ENCODE measurements around the gene INAFM2. TPM values are rescaled to one million over a fixed set of nuclear protein-coding genes. Genes with fewer than 3 reads are reported as not detected.

INAFM2 gene
- total and polyA plus RNA-seq, 9 donors, result 10.7 to 16.7 (median 13.3) TPM

DNA sequence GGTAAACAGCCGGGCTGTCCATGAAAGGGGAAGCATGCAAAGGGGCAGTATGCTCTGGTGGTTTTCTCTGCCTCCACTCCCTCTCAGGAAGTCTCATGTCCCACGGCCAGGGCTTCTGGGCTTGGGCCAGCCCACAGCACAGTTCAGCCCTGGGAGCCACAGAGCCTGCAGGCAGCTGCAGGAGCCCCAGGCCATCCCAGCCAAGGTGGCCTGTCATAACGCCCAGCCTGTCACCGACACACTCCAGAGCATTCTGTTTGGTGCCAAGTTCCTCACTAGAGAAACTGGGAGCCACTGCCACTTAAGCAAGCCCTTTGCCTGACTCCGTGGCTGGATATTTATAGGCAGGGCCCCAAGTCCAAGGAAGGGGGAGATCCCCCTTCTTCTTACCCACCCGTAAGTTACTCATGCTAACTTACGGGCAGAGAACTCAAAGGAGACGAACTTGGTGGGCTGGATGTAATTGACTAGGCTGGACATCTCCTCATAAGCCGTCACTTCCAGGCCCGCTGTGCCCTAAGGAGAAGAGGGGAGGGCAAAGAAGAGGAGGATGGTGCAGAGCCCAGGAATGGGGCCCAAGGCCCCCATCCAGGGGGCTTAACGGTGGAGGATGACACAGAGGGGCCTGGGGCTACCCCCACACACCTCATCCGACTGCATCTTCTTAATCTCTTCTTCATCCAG is 27.5 kb upstream of the INAFM2 start:
- DNase-seq, result no peak
- H3K4me3 ChIP-seq (ENCODE audit: low read length), result no peak overlapping the region
- peaks cover 6% of the 10 kb centered on the region for H3K9me3 ChIP-seq (replicated peaks; ENCODE audit: control insufficient read depth, low read depth, low read length)
- no peak overlapping the region for H3K27ac ChIP-seq (ENCODE audit: low read length)
- 25% methylated on average over 5 of the region's 12 CpGs for WGBS (ENCODE audit: insufficient coverage)
- no peaks in the 10 kb centered on the region for H3K36me3 ChIP-seq (ENCODE audit: control insufficient read depth, insufficient read depth, low read length)
- peaks cover 33% of the 10 kb centered on the region for H3K27me3 ChIP-seq (ENCODE audit: control insufficient read depth, insufficient read depth, low read length)
- peaks cover 9% of the 10 kb centered on the region for H3K4me1 ChIP-seq (ENCODE audit: control insufficient read depth, insufficient read depth, low read length)

DNA sequence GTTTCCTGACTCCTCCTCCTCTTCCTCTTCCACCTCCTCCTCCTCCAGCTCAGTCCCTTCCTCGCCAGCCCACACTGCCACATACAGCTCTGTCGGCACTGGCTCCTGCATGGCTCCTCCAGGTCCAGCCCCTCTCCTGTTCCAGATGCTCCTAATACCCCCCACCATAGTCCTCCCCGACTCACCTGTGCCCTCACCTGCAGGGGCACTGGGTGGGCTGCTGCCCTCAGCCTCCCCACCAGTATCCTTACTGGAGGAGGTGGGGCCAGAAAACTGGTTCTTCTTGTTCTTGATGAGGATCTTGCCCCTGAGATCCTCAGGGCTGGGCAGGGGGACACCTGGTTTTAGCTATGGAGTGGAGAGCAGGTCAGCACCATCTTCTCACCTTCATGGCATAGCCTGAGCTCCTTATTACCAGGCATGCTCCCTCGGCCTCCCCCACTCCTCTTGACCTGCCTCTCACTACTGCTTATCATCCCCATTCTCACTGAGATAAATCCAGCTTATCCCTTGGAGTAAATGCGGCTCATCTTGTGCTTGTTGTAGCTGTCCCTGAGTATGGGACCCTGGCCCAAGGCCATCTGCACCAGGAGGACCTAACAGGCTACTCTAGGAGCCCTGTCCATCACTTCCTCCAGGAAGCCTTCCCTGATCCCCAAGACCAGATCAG is 26.8 kb upstream of the INAFM2 start:
- Histone ChIP-seq H3K4me3 (ENCODE audit: low read length) (no peak overlapping the region), H3K4me1 (ENCODE audit: control insufficient read depth, insufficient read depth, low read length) (peaks cover 4% of the 10 kb centered on the region), H3K36me3 (ENCODE audit: control insufficient read depth, insufficient read depth, low read length) (no peaks in the 10 kb centered on the region), H3K9me3 (replicated peaks; ENCODE audit: control insufficient read depth, low read depth, low read length) (peaks cover 6% of the 10 kb centered on the region), H3K27me3 (ENCODE audit: control insufficient read depth, insufficient read depth, low read length) (peaks cover 28% of the 10 kb centered on the region), H3K27ac (ENCODE audit: low read length) (no peak overlapping the region)
- no peak for DNase-seq
- 81% methylated on average over 3 of the region's 5 CpGs for whole genome bisulfite sequencing (ENCODE audit: insufficient coverage)

- WGBS (ENCODE audit: insufficient coverage), result 77% methylated on average over 6 of the region's 10 CpGs
- no peak overlapping the region for H3K4me3 ChIP-seq (ENCODE audit: low read length)
- H3K27me3 ChIP-seq (ENCODE audit: control insufficient read depth, insufficient read depth, low read length), result peaks cover 21% of the 10 kb centered on the region
- peaks cover 6% of the 10 kb centered on the region for H3K9me3 ChIP-seq (replicated peaks; ENCODE audit: control insufficient read depth, low read depth, low read length)
- no peaks in the 10 kb centered on the region for H3K36me3 ChIP-seq (ENCODE audit: control insufficient read depth, insufficient read depth, low read length)
- peaks cover 4% of the 10 kb centered on the region for H3K4me1 ChIP-seq (ENCODE audit: control insufficient read depth, insufficient read depth, low read length)
- no peak for DNase-seq
- no peak overlapping the region for H3K27ac ChIP-seq (ENCODE audit: low read length)
Observed at GRCh38 chr15:40297356-40297755, 26.1 kb upstream of the INAFM2 start.

DNA sequence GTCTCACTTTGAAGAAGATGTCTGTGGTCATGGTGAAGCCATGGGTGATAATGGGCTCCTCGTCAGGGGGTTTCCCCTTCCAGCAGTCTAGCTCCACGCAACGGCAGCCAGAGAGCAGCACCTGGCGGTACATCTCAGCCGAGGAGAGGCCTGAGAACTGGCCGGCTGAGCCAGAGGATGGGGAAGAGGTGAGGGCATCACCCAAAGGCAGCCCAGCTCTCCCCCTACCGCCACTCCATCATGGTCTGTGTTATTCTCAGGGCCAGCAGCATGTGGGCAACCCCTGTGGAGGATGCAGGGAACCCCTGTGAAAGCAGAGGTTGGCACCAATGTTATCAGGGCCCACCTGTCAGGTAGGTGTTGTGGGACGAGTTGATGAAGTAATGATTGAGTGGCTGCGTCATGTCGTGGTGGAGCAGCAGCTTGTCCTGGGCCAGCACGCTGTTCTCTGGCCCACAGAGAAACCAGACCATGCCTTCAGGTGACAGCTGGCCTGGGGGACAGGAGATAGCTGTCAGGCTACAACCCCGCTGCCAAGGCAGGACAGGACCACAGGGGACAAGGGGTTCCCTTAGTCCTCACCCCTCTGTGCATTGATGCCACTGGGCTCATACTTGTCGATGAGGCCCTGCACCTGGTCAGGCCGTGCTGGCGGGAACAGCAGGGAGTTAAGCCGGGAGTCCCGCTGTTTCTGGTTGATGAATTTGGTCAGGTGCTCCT is 25.1 kb upstream of the INAFM2 start:
- peaks cover 6% of the 10 kb centered on the region for H3K9me3 ChIP-seq (replicated peaks; ENCODE audit: control insufficient read depth, low read depth, low read length)
- no peak for DNase-seq
- no peak overlapping the region for H3K27ac ChIP-seq (ENCODE audit: low read length)
- WGBS (ENCODE audit: insufficient coverage), result 92% methylated on average over 16 of the region's 17 CpGs
- no peak overlapping the region for H3K4me3 ChIP-seq (ENCODE audit: low read length)
- peaks cover 14% of the 10 kb centered on the region for H3K27me3 ChIP-seq (ENCODE audit: control insufficient read depth, insufficient read depth, low read length)
- H3K4me1 ChIP-seq (ENCODE audit: control insufficient read depth, insufficient read depth, low read length), result peaks cover 4% of the 10 kb centered on the region
- H3K36me3 ChIP-seq (ENCODE audit: control insufficient read depth, insufficient read depth, low read length), result no peaks in the 10 kb centered on the region

GRCh38 chr15:40300367-40300766 is 23.1 kb upstream of the INAFM2 start:
- WGBS (ENCODE audit: insufficient coverage), result no CpG with 5 or more reads among the region's 2 CpGs
- Histone ChIP-seq H3K27me3 (ENCODE audit: control insufficient read depth, insufficient read depth, low read length) (peaks cover 8% of the 10 kb centered on the region), H3K36me3 (ENCODE audit: control insufficient read depth, insufficient read depth, low read length) (no peaks in the 10 kb centered on the region), H3K9me3 (replicated peaks; ENCODE audit: control insufficient read depth, low read depth, low read length) (peaks cover 6% of the 10 kb centered on the region), H3K27ac (ENCODE audit: low read length) (no peak overlapping the region), H3K4me3 (ENCODE audit: low read length) (no peak overlapping the region), H3K4me1 (ENCODE audit: control insufficient read depth, insufficient read depth, low read length) (peaks cover 4% of the 10 kb centered on the region)
- DNase-seq, result no peak

GRCh38 chr15:40300771-40301170 is 22.7 kb upstream of the INAFM2 start:
- Histone ChIP-seq H3K27me3 (ENCODE audit: control insufficient read depth, insufficient read depth, low read length) (peaks cover 6% of the 10 kb centered on the region), H3K27ac (ENCODE audit: low read length) (no peak overlapping the region), H3K4me1 (ENCODE audit: control insufficient read depth, insufficient read depth, low read length) (peaks cover 4% of the 10 kb centered on the region), H3K4me3 (ENCODE audit: low read length) (no peak overlapping the region), H3K36me3 (ENCODE audit: control insufficient read depth, insufficient read depth, low read length) (no peaks in the 10 kb centered on the region), H3K9me3 (replicated peaks; ENCODE audit: control insufficient read depth, low read depth, low read length) (peaks cover 6% of the 10 kb centered on the region)
- WGBS (ENCODE audit: insufficient coverage), result no CpG with 5 or more reads among the region's 2 CpGs
- no peak for DNase-seq

GRCh38 chr15:40301467-40302179 is 21.9 kb upstream of the INAFM2 start:
- H3K27ac ChIP-seq (ENCODE audit: low read length), result no peak overlapping the region
- no peak for DNase-seq

GRCh38 chr15:40302288-40302886 is 21.1 kb upstream of the INAFM2 start:
- peaks cover 6% of the 10 kb centered on the region for H3K9me3 ChIP-seq (replicated peaks; ENCODE audit: control insufficient read depth, low read depth, low read length)
- no peak overlapping the region for H3K4me3 ChIP-seq (ENCODE audit: low read length)
- peaks cover 7% of the 10 kb centered on the region for H3K4me1 ChIP-seq (ENCODE audit: control insufficient read depth, insufficient read depth, low read length)
- no peak for DNase-seq
- H3K36me3 ChIP-seq (ENCODE audit: control insufficient read depth, insufficient read depth, low read length), result no peaks in the 10 kb centered on the region
- H3K27me3 ChIP-seq (ENCODE audit: control insufficient read depth, insufficient read depth, low read length), result peaks cover 5% of the 10 kb centered on the region
- H3K27ac ChIP-seq (ENCODE audit: low read length), result no peak overlapping the region
- 93% methylated on average over 12 of the region's 19 CpGs for WGBS (ENCODE audit: insufficient coverage)

More at GRCh38 chr15:40301467-40302179, 21.9 kb upstream of the INAFM2 start:
- 30% methylated on average over 12 of the region's 12 CpGs for WGBS (ENCODE audit: insufficient coverage)
- Histone ChIP-seq H3K4me1 (ENCODE audit: control insufficient read depth, insufficient read depth, low read length) (no peaks in the 10 kb centered on the region), H3K9me3 (replicated peaks; ENCODE audit: control insufficient read depth, low read depth, low read length) (peaks cover 6% of the 10 kb centered on the region), H3K36me3 (ENCODE audit: control insufficient read depth, insufficient read depth, low read length) (no peaks in the 10 kb centered on the region), H3K4me3 (ENCODE audit: low read length) (no peak overlapping the region), H3K27me3 (ENCODE audit: control insufficient read depth, insufficient read depth, low read length) (peaks cover 5% of the 10 kb centered on the region)

GRCh38 chr15:40302981-40303380 is 20.5 kb upstream of the INAFM2 start:
- H3K4me3 ChIP-seq (ENCODE audit: low read length), result no peak overlapping the region
- H3K36me3 ChIP-seq (ENCODE audit: control insufficient read depth, insufficient read depth, low read length), result no peaks in the 10 kb centered on the region
- peaks cover 6% of the 10 kb centered on the region for H3K9me3 ChIP-seq (replicated peaks; ENCODE audit: control insufficient read depth, low read depth, low read length)
- 77% methylated on average over 7 of the region's 11 CpGs for WGBS (ENCODE audit: insufficient coverage)
- H3K27me3 ChIP-seq (ENCODE audit: control insufficient read depth, insufficient read depth, low read length), result peaks cover 4% of the 10 kb centered on the region
- no peak overlapping the region for H3K27ac ChIP-seq (ENCODE audit: low read length)
- H3K4me1 ChIP-seq (ENCODE audit: control insufficient read depth, insufficient read depth, low read length), result peaks cover 13% of the 10 kb centered on the region
- no peak for DNase-seq
